ENCODE results near the gene ALDH1L1.

ALDH1L1 gene

GRCh38 chr3:126132751-126133511 lies 47.5 kb downstream of the ALDH1L1 start:
- DNase-seq: no peak

- DNase-seq: no peak
Observed at GRCh38 chr3:126131881-126132750, 48.3 kb downstream of the ALDH1L1 start.

GRCh38 chr3:126130981-126131745 lies 49.2 kb downstream of the ALDH1L1 start:
- no peak for DNase-seq

GRCh38 chr3:126130081-126130855 lies 50.1 kb downstream of the ALDH1L1 start:
- no peak for DNase-seq

- no peak for DNase-seq
Observed at GRCh38 chr3:126129398-126129891, 50.9 kb downstream of the ALDH1L1 start.

GRCh38 chr3:126128504-126129397 lies 51.6 kb downstream of the ALDH1L1 start:
- no peak for DNase-seq

- DNase-seq: no peak
Observed at GRCh38 chr3:126127904-126128303, 52.5 kb downstream of the ALDH1L1 start.

- DNase-seq: no peak
Observed at GRCh38 chr3:126127452-126127851, 52.9 kb downstream of the ALDH1L1 start.

GRCh38 chr3:126126811-126127431 lies 53.5 kb downstream of the ALDH1L1 start:
- DNase-seq: no peak

- no peak for DNase-seq
Observed at GRCh38 chr3:126126286-126126685, 54.1 kb downstream of the ALDH1L1 start.

DNA sequence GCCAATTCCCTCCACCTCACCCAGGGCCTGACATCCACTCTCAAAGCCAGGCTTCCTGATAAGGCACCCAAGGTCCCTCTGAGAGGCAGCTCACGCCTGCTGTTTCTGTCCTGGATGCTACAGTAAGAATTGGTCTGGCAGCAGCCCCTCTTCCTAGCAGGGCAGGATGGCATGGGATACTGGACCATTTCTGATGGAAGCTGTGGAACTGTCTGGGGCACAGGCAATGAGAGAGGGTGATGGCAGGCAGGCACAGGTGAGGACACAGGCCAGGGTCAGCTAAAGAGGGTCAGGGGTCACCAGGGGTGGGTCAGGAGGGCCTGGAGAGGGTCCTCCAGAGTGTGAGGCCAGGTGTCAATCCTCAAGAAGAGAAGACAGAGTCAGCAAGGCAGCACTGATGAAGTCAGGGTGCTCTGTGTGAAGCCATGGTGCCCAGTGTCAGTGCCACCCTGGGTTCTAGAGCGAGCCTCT lies 54.6 kb downstream of the ALDH1L1 start:
- no peak for DNase-seq

GRCh38 chr3:126125341-126125740 lies 55.0 kb downstream of the ALDH1L1 start:
- DNase-seq: no peak

DNA sequence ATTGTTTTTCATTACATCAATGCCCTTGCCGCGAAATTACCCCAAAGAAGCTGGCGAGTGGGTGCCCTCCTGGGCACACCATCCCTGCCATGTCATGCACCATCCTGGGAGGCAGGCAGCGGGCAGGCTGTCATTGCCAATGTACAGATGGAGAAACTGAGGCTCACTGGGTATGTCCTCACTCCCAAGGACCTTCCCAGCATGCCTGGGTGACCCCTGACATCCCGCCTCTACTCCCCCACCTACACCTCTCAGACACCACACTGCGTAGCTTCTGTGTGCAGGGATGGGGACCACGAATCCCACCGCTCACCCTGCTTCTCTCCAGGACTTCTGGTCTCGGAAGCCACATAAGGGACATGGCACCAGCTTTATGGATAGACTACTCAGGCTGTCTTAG lies 55.5 kb downstream of the ALDH1L1 start:
- DNase-seq: no peak

- DNase-seq: no peak
Observed at GRCh38 chr3:126124148-126124868, 56.1 kb downstream of the ALDH1L1 start.

DNA sequence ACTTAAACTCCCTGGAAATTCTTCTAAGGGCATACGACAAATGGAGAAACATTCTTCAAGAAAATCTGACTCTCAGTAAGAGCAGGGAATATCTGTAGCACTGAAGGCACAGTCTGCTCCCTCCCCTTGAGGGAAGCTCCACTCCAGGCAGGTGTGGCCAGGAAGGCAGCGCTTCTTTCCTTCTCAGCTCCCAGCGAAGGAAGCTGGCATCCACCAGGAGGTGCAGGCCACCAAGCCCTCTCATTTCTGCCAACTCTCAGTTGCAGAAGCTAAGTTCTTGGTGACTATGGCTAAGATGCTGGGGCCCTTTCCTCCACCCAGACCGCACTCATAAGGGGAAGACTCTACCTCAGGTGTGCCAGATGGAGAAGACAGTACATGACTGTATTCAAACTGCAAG lies 58.8 kb downstream of the ALDH1L1 start:
- no peak for DNase-seq

- DNase-seq: no peak
Observed at GRCh38 chr3:126121074-126121473, 59.3 kb downstream of the ALDH1L1 start.

DNA sequence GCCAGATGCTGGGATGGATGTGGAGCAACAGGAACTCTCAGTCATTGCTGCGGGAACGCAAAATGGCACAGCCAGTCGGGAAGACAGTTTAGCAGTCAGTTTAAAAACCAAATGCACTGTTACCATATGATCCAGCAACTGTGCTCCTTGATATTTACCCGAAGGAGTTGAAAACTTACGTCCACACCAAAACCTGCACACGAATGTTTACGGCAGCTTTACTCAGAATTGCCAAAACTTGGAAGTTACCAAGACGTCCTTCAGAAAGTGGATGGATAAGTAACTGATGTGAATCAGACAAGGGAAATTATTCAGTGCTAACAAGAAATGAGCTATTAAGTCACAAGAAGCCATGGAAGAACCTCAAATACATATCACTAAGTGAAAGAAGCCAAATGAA lies 60.4 kb downstream of the ALDH1L1 start:
- no peak for DNase-seq

DNA sequence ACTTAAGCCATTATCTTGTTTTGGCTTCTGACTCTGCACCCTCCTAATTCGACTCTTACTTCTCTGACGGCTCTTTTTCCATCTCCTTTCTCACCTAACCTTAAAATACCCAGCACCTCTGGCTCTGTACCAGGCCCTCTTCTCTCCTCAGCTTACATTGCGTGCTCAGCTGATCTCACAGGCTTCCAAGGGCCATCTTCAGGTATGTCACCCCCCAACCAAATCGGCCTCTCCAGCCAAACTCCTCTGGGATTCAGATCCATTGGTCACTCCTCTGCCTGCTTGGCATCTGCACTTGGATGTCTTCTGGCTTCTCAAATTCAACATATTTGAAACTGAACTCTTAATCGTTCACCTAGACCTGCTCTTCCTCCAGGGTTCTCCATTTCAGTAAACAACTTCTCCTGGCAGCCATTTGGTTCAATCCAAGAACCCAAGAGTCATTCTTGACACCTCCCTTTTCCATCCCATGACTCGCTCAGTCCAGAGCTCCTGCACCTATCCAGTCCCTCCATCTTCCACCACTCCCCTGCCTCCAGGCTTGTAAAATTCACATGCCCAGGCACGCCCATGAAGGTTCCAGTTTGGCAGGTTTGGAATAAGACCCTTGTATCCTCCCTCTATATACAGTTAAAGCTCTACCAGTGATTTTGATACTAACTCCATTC lies 61.2 kb downstream of the ALDH1L1 start:
- no peak for DNase-seq

DNA sequence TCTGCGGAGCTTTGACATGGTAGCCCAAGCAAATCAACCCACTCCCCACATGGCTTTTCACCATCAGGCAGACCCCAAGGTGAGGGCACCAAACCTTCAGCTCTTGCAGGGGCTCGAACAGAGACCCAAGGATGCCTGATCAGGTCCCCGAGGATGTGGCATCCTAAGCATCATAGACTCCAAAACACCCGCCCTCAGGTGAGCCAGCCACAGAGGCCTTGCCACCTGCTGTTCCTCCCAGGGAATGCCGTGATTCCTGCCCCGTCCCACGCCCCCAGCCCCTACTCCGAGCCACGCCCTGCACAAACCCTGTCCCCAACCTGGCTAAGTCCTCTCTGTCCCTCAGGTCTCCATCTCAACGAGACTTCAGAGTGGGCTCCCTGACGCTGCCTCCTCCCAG lies 61.8 kb downstream of the ALDH1L1 start:
- no peak for DNase-seq
